BLaER1 (cell line): ENCODE results near the gene MS4A8.
"Not testable (repeated sequence)": the region's sequence is repeated elsewhere in the genome, so short reads cannot be mapped to it uniquely, and the experiment has no call there.

ENCODE experiments used
- H3K27ac ChIP-seq: shearing (Covaris generic); formaldehyde crosslinking; 2 replicates; pipeline ENCODE4 v1.8.1; 2022
- H3K27me3 ChIP-seq: shearing (Covaris generic); formaldehyde crosslinking; 2 replicates; pipeline ENCODE4 v1.8.1; 2022
- H3K36me3 ChIP-seq: shearing (Covaris generic); formaldehyde crosslinking; 2 replicates; pipeline ENCODE4 v1.8.1; 2022
- H3K4me1 ChIP-seq: shearing (Covaris generic); formaldehyde crosslinking; 2 replicates; pipeline ENCODE4 v1.8.1; 2022
- H3K4me2 ChIP-seq: shearing (Covaris generic); formaldehyde crosslinking; 2 replicates; pipeline ENCODE4 v1.8.1; 2022
- H3K4me3 ChIP-seq: shearing (Covaris generic); formaldehyde crosslinking; 2 replicates; pipeline ENCODE4 v1.8.1; 2022
- H3K9ac ChIP-seq: shearing (Covaris generic); formaldehyde crosslinking; 2 replicates; pipeline ENCODE4 v1.8.1; 2022
- H3K9me3 ChIP-seq: shearing (Covaris generic); formaldehyde crosslinking; 2 replicates; pipeline ENCODE4 v1.8.1; 2022
- H4K20me1 ChIP-seq: shearing (Covaris generic); formaldehyde crosslinking; 2 replicates; pipeline ENCODE4 v1.8.1; 2022
- Cebpa-rat ChIP-seq: shearing (Covaris generic); IDR thresholded peaks from 2 replicates; pipeline ENCODE4 v1.8.1; 2022

The MS4A8 gene

DNA sequence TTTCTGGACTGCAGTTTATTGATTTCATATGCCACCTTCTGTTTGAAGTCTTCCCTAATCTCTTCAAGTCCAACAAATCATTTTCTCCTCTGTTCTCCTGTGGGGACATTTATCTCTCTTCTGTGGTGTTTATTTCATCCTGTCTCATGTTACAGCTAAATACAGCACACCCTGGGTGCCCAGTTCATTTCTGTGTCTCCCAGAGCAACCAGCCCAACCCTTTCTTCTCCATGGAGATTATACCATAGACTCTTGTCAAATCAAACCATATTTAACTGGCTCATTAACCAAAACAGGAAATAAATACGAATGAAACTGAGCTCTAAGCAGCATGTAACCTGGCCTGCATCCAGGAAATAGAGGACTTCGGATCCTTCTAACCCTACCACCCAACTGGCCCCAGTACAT is at the start of gene MS4A8:
TSS of gene MS4A8 (plus strand) at position 329 of the 408 bp plus-strand sequence. CDS start 1,249 bp downstream, outside the sequence.
- Histone ChIP-seq H4K20me1 (no peaks in the 10 kb centered on the region), H3K9ac (no peak within 1 kb of the TSS), H3K27me3 (no peaks in the 10 kb centered on the region), H3K4me1 (peaks cover 8% of the 10 kb centered on the region), H3K9me3 (peaks cover 4% of the 10 kb centered on the region), H3K36me3 (no peaks in the 10 kb centered on the region), H3K4me2 (peak within 1 kb of the TSS; percentile 28; the same call in 1 of the 2 replicates), H3K27ac (no peak within 1 kb of the TSS), H3K4me3 (no peak within 1 kb of the TSS)
- TF ChIP-seq Cebpa-rat = no peak

- H3K27ac ChIP-seq = no peak overlapping the region
- no peaks in the 10 kb centered on the region for H3K4me1 ChIP-seq
- no peaks in the 10 kb centered on the region for H3K27me3 ChIP-seq
- no peak for TF ChIP-seq Cebpa-rat
- no peak overlapping the region for H3K4me3 ChIP-seq
- H3K4me2 ChIP-seq = no peak overlapping the region
- no peaks in the 10 kb centered on the region for H3K9me3 ChIP-seq
- H4K20me1 ChIP-seq = no peaks in the 10 kb centered on the region
- no peak overlapping the region for H3K9ac ChIP-seq
- no peaks in the 10 kb centered on the region for H3K36me3 ChIP-seq
Observed at GRCh38 chr11:60657888-60658287, 41.5 kb upstream of the MS4A8 start.

- H3K9me3 ChIP-seq = no peaks in the 10 kb centered on the region
- H3K36me3 ChIP-seq = no peaks in the 10 kb centered on the region
- H3K4me1 ChIP-seq = no peaks in the 10 kb centered on the region
- no peak overlapping the region for H3K4me3 ChIP-seq
- H4K20me1 ChIP-seq = no peaks in the 10 kb centered on the region
- TF ChIP-seq Cebpa-rat = no peak
- no peak overlapping the region for H3K27ac ChIP-seq
- H3K9ac ChIP-seq = no peak overlapping the region
- H3K4me2 ChIP-seq = no peak overlapping the region
- H3K27me3 ChIP-seq = no peaks in the 10 kb centered on the region
Observed at GRCh38 chr11:60658409-60658808, 41.0 kb upstream of the MS4A8 start.

GRCh38 chr11:60672255-60672654 is 27.2 kb upstream of the MS4A8 start:
- Histone ChIP-seq H4K20me1 (no peaks in the 10 kb centered on the region), H3K4me1 (no peaks in the 10 kb centered on the region), H3K4me2 (no peak overlapping the region), H3K4me3 (no peak overlapping the region), H3K9ac (no peak overlapping the region), H3K27me3 (no peaks in the 10 kb centered on the region), H3K27ac (no peak overlapping the region), H3K36me3 (no peaks in the 10 kb centered on the region), H3K9me3 (peaks cover 26% of the 10 kb centered on the region)
- TF ChIP-seq Cebpa-rat = no peak

DNA sequence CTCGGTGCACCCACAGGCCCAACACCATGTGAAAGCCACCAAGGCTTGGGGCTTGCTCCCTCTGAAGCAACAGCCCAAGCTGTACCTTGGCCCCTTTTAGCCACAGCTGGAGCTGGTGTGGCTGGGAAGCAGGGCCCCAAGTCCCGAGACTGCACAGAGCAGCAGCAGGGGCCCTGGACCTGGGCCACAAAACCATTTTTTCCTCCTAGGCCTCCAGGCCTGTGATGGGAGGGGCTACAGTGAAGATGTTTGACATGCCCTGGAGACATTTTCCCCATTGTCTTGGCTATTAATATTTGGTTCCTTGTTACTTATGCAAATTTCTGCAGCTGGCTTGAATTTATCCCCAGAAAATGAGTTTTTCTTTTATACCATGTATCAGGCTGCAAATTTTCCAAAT is 21.2 kb upstream of the MS4A8 start:
- not testable (repeated sequence) for H4K20me1 ChIP-seq, H3K4me2 ChIP-seq, H3K4me1 ChIP-seq, H3K36me3 ChIP-seq, H3K27ac ChIP-seq, H3K9ac ChIP-seq, H3K27me3 ChIP-seq
- H3K4me3 ChIP-seq = 0 out of 2 replicates have a peak overlapping the region, but pooled peaks have one; percentile 24
- peaks cover 56% of the 10 kb centered on the region for H3K9me3 ChIP-seq

DNA sequence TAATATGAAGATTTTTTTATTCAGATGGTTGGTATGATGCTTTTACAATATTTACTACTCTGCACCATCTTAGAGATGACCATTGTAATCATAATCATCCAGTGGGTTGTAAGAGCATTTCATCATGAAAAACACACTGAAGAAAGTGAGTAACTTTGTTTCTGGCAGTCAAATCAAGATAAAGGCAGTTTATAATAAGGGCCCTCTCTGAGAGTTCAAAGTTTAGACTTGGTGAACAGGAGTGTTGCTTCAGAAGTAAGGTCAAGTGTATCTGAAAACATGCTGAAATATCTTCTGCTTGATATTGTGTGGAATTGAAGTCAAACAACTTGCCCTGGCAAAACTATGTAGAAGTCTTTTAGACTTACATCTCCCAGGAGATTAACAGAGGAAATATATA is 19.5 kb upstream of the MS4A8 start:
- no peak overlapping the region for H3K27ac ChIP-seq
- H3K9me3 ChIP-seq = peaks cover 53% of the 10 kb centered on the region
- H3K4me2 ChIP-seq = no peak overlapping the region
- no peak for TF ChIP-seq Cebpa-rat
- H4K20me1 ChIP-seq = no peaks in the 10 kb centered on the region
- peaks cover 4% of the 10 kb centered on the region; the same call in 1 of the 2 replicates for H3K36me3 ChIP-seq
- peaks cover 13% of the 10 kb centered on the region for H3K4me1 ChIP-seq
- H3K9ac ChIP-seq = no peak overlapping the region
- no peak overlapping the region for H3K4me3 ChIP-seq
- no peaks in the 10 kb centered on the region for H3K27me3 ChIP-seq

- Histone ChIP-seq H3K27me3 (no peaks in the 10 kb centered on the region), H3K9ac (no peak overlapping the region), H3K4me3 (no peak overlapping the region), H3K4me2 (no peak overlapping the region), H4K20me1 (no peaks in the 10 kb centered on the region), H3K4me1 (peaks cover 13% of the 10 kb centered on the region), H3K27ac (no peak overlapping the region), H3K36me3 (peaks cover 4% of the 10 kb centered on the region; the same call in 1 of the 2 replicates), H3K9me3 (peaks cover 53% of the 10 kb centered on the region)
- no peak for TF ChIP-seq Cebpa-rat
Observed at GRCh38 chr11:60680455-60681119, 18.8 kb upstream of the MS4A8 start.

GRCh38 chr11:60684541-60684848 is 14.9 kb upstream of the MS4A8 start:
- not testable (repeated sequence) for H4K20me1 ChIP-seq, H3K4me3 ChIP-seq, H3K36me3 ChIP-seq, H3K9ac ChIP-seq, H3K27me3 ChIP-seq
- Histone ChIP-seq H3K4me2 (peak overlapping the region; percentile 58), H3K4me1 (peaks cover 13% of the 10 kb centered on the region), H3K27ac (0 out of 2 replicates have a peak overlapping the region, but pooled peaks have one; percentile 32), H3K9me3 (peaks cover 25% of the 10 kb centered on the region)

DNA sequence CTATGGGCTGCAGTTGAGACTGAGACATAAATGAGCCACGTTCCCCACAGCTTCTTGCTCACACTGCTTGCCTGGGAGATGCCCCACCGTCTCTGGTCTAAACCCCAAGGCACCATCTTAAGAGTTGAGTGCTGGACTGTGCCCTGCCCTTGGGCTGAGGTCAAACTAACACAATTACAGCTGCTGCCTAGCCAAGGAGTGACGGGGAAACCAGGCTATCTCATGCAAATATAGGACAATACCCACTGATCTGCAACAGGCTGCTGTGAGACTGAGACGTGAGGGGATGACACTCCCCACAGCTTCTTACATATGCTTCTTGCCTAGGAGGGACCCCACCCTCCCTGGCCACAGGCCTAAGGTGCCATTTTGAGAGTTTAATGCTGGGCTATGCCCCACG is 7.8 kb upstream of the MS4A8 start:
- Histone ChIP-seq H3K4me1 (no peaks in the 10 kb centered on the region), H3K9me3 (peaks cover 23% of the 10 kb centered on the region), H3K9ac (no peak overlapping the region), H3K4me2 (no peak overlapping the region), H3K27ac (no peak overlapping the region), H3K4me3 (no peak overlapping the region), H3K27me3 (no peaks in the 10 kb centered on the region), H4K20me1 (no peaks in the 10 kb centered on the region), H3K36me3 (no peaks in the 10 kb centered on the region)
- no peak for TF ChIP-seq Cebpa-rat

DNA sequence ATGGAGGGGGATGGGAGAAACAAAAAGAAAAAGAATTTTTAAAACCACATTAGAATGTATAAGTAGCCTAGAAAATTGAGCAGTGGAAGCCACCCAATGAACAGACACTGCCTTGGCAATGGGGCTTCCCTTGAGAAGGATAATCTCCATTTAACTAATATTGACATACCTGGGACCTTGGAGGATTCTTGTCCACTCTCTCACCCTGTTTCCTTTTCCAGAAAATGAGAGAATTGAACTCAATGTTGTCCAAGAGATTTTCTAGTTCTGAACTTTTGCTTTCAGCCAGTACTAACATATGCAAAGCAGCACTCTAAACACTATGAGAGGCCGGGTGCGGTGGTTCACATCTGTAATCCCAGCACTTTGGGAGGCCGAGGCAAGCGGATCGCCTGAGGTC is 524 bp downstream of the MS4A8 start:
- Histone ChIP-seq H3K36me3 (no peaks in the 10 kb centered on the region), H3K9me3 (no peaks in the 10 kb centered on the region), H3K27me3 (no peaks in the 10 kb centered on the region), H3K27ac (no peak overlapping the region), H3K9ac (no peak overlapping the region), H3K4me2 (no peak overlapping the region), H3K4me1 (peaks cover 8% of the 10 kb centered on the region), H3K4me3 (no peak overlapping the region), H4K20me1 (no peaks in the 10 kb centered on the region)
- no peak for TF ChIP-seq Cebpa-rat
